ENCODE data around the gene TMX4. TPM values are rescaled to one million over a fixed set of nuclear protein-coding genes. Genes with fewer than 3 reads are reported as not detected.

Gene TMX4
- total RNA-seq, 1 experiment from 2014 or later, result 12.0 TPM

- H3K9me2 ChIP-seq (ENCODE audit: insufficient read depth), result no peaks in the 10 kb centered on the region
- H3K9me3 ChIP-seq (ENCODE audit: control insufficient read depth in 1 of 2, insufficient read depth in 1 of 2, low read depth in 1 of 2, low read length in 2 of 2), result no peaks in the 10 kb centered on the region
- ChIA-PET POLR2A (no interaction called here), CTCF (no interaction called here), RAD21 (ENCODE audit: low non-redundant PET in 1 of 2, low total read pairs in 2 of 2, uncharacterized antibody in 2 of 2, unreplicated experiment in 2 of 2) (no interaction called here)
- no peak overlapping the region for H2AFZ ChIP-seq (ENCODE audit: low read depth, low read length, poor library complexity, severe bottlenecking)
- no peaks in the 10 kb centered on the region for H3K27me3 ChIP-seq (ENCODE audit: insufficient read depth, low read length)
- H3K9ac ChIP-seq (ENCODE audit: low read length), result no peak overlapping the region
- DNase-seq (ENCODE audit: low read depth, low spot score) (no peak), ATAC-seq (no peak)
- no TSS peak for BruUV-seq (replicated peaks)
- H3K79me2 ChIP-seq (ENCODE audit: insufficient read depth, low read length), result no peaks in the 10 kb centered on the region
- no peaks in the 10 kb centered on the region for H3K4me1 ChIP-seq (ENCODE audit: control insufficient read depth in 1 of 2, insufficient read depth in 2 of 2, low read length in 2 of 2)
- TF ChIP-seq POLR2A (IDR thresholded peaks at IDR 0.05; ENCODE audit: borderline replicate concordance, extremely low read depth, insufficient read depth, insufficient read length) (no peak), ATF3 (IDR thresholded peaks at IDR 0.05) (no peak), CBX3 (IDR thresholded peaks at IDR 0.05; ENCODE audit: low read depth) (no peak), CTCF (IDR thresholded peaks at IDR 0.05 in 2 of 3, conservative IDR thresholded peaks at IDR 0.05 in 1 of 3; ENCODE audit: borderline replicate concordance in 1 of 3, insufficient read depth in 1 of 3, low read depth in 2 of 3, low read length in 2 of 3) (no peak), YY1 (IDR thresholded peaks at IDR 0.05; ENCODE audit: extremely low read depth, insufficient replicate concordance, low read depth, low read length) (no peak), RAD21 (IDR thresholded peaks at IDR 0.05; ENCODE audit: low read depth) (no peak), EGR1 (IDR thresholded peaks at IDR 0.05; ENCODE audit: low read depth) (no peak), ZFX (IDR thresholded peaks at IDR 0.05) (no peak), TCF7L2 (IDR thresholded peaks at IDR 0.05; ENCODE audit: borderline replicate concordance, extremely low read depth, insufficient read depth, insufficient read length) (no peak), JUND (IDR thresholded peaks at IDR 0.05) (no peak), SIN3A (IDR thresholded peaks at IDR 0.05; ENCODE audit: low read depth) (no peak), ELF1 (IDR thresholded peaks at IDR 0.05; ENCODE audit: borderline replicate concordance, low read depth) (no peak), CEBPB (IDR thresholded peaks at IDR 0.05; ENCODE audit: low read depth) (no peak), SP1 (IDR thresholded peaks at IDR 0.05; ENCODE audit: low read depth) (no peak), ZNF274 (IDR thresholded peaks at IDR 0.05; ENCODE audit: low read depth, low read length) (no peak), POLR2AphosphoS5 (IDR thresholded peaks at IDR 0.05; ENCODE audit: low read depth, low read length) (no peak), REST (IDR thresholded peaks at IDR 0.05; ENCODE audit: low read depth) (no peak), EZH2phosphoT487 (IDR thresholded peaks at IDR 0.05; ENCODE audit: borderline replicate concordance) (no peak)
- TF ChIP-seq, protein P1, sequence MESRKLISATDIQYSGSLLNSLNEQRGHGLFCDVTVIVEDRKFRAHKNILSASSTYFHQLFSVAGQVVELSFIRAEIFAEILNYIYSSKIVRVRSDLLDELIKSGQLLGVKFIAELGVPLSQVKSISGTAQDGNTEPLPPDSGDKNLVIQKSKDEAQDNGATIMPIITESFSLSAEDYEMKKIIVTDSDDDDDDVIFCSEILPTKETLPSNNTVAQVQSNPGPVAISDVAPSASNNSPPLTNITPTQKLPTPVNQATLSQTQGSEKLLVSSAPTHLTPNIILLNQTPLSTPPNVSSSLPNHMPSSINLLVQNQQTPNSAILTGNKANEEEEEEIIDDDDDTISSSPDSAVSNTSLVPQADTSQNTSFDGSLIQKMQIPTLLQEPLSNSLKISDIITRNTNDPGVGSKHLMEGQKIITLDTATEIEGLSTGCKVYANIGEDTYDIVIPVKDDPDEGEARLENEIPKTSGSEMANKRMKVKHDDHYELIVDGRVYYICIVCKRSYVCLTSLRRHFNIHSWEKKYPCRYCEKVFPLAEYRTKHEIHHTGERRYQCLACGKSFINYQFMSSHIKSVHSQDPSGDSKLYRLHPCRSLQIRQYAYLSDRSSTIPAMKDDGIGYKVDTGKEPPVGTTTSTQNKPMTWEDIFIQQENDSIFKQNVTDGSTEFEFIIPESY (IDR thresholded peaks at IDR 0.05; ENCODE audit: extremely low read depth, insufficient replicate concordance, low read length), result no peak
- TF ChIP-seq, protein P2, sequence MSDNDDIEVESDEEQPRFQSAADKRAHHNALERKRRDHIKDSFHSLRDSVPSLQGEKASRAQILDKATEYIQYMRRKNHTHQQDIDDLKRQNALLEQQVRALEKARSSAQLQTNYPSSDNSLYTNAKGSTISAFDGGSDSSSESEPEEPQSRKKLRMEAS (IDR thresholded peaks at IDR 0.05), result no peak
- H3K4me2 ChIP-seq (ENCODE audit: low read length), result no peak overlapping the region
- no peak overlapping the region for H3K4me3 ChIP-seq (replicated peaks in 1 of 2; ENCODE audit: low read depth in 1 of 2, low read length in 2 of 2)
- H3K36me3 ChIP-seq (ENCODE audit: control insufficient read depth in 1 of 2, insufficient read depth in 2 of 2, low read length in 2 of 2), result no peaks in the 10 kb centered on the region
- intact Hi-C loops (cut with micrococcal nuclease), result no loop called here
- no peak overlapping the region for H3K27ac ChIP-seq (ENCODE audit: low read depth, low read length)
- no peaks in the 10 kb centered on the region for H4K20me1 ChIP-seq (ENCODE audit: insufficient read depth)
These were observed 17.5 kb downstream of the TMX4 start for GRCh38 chr20:8002056-8002455.

Measured in HCT116 (cell line).